GM12875 (cell line): ENCODE measurements around the gene SMPD1.

Experiments used
- H3K4me3 ChIP-seq: one replicate; pipeline ENCODE4 v1.5.1; 2011; ENCODE audit warnings: low read depth, low read length, control low read depth
- TF ChIP-seq, protein P1 (sequence below): IDR thresholded peaks from 2 replicates; pipeline ENCODE4 v1.5.1; 2011; ENCODE audit warnings: low read depth, mild to moderate bottlenecking, control low read depth, inconsistent platforms, low read length, moderate library complexity, borderline replicate concordance; ENCODE audit not compliant: insufficient read depth

The SMPD1 gene

DNA sequence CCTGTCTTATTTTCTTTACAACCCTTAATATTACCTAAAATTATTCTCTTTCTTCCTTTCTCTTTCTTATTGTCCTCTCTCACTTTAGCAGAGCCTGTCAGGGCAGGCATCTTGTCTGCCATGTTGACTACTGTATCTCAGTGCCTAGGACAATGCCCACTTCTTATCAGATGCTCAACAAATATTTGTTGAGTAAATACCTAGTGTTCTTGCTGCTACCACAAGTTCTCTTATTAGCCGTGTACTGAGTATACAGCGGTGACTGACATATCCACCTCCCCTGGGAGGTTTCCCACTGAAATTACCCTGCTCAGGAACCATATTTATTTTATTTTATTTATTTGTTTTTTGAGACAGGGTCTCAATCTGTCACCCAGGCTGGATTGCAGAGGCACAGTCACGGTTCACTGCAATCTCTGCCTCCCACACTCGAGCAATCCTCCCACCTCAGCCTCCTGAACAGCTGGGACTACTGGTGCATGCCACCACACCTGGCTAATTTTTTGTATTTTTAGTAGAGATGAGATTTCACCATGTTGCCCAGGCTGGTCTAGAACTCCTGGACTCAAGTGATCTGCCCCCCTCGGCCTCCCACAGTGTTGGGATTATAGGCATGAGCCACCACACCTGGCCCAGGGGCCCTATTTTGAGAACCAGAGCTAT is 43.9 kb downstream of the SMPD1 start:
- H3K4me3 ChIP-seq, result no peak overlapping the region
- TF ChIP-seq, protein P1, sequence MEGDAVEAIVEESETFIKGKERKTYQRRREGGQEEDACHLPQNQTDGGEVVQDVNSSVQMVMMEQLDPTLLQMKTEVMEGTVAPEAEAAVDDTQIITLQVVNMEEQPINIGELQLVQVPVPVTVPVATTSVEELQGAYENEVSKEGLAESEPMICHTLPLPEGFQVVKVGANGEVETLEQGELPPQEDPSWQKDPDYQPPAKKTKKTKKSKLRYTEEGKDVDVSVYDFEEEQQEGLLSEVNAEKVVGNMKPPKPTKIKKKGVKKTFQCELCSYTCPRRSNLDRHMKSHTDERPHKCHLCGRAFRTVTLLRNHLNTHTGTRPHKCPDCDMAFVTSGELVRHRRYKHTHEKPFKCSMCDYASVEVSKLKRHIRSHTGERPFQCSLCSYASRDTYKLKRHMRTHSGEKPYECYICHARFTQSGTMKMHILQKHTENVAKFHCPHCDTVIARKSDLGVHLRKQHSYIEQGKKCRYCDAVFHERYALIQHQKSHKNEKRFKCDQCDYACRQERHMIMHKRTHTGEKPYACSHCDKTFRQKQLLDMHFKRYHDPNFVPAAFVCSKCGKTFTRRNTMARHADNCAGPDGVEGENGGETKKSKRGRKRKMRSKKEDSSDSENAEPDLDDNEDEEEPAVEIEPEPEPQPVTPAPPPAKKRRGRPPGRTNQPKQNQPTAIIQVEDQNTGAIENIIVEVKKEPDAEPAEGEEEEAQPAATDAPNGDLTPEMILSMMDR, result no peak

DNA sequence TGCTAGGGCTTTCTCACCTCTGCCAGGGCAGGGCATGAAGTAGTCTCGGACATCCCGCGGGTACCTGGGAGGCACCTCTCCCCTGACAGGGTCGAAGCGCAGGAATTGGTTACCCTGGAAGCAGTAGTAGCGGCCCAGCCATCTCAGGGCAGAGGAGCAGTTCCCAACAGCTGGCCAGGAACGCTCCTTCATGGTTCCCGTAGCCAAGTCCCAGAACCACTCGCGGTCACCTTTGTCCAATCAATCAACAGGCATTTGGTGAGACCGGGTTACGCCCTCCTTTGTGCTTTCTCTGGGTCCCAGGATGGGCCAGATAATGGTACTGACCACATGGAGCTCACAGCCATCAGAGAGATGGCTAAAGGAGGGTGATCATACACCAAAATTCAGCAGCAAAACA is 47.1 kb downstream of the SMPD1 start:
- H3K4me3 ChIP-seq, result no peak overlapping the region
- TF ChIP-seq, protein P1, result no peak

DNA sequence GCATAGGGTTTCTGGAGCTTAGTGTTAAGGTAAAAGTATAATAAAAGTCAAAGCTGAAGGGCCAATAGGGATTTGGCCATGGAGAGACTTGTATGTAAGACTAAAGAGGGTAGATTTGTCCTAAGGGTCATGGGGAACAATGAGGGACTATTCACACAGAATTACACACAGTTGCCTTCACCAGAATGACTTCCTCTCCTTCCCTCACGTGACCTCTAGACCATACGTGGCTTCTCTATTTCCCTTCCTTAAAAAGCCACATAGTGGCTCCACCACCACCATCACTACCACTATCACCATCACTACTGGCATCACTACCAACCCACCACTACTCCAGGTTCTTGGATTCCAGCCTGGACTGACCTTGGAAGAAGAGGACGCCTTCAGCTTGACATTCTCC is 47.7 kb downstream of the SMPD1 start:
- TF ChIP-seq, protein P1, result no peak
- no peak overlapping the region for H3K4me3 ChIP-seq

DNA sequence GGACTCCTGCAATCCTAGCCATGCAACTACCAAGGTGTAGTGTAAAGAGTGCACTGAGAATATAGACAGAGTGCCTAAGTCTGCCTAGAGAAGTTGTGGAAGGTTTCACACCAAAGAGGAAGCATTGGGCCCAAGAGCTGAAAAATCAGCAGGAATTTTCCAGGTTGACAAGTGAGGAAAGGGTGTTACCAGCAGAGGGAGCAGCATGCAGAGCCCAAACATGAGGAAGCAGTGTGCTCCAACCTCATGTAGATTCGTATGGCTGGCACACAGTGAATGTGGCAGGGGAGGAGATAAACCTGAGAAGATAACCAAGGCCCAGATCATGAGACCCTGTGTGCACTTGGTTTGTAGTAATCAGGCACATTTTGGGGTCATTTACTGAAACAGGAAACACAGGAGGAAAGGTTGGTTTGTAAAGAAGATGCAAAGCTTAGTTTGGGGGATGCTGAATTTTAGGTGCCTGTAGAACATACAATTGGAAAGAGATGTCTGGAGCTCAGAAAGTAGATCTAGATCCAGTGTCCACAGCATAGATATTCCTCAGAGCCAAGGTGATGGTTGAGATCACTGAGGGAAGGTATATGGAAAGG is 48.8 kb downstream of the SMPD1 start:
- H3K4me3 ChIP-seq, result no peak overlapping the region
- TF ChIP-seq, protein P1, result peak; percentile 59; the same call in 1 of the 2 replicates

DNA sequence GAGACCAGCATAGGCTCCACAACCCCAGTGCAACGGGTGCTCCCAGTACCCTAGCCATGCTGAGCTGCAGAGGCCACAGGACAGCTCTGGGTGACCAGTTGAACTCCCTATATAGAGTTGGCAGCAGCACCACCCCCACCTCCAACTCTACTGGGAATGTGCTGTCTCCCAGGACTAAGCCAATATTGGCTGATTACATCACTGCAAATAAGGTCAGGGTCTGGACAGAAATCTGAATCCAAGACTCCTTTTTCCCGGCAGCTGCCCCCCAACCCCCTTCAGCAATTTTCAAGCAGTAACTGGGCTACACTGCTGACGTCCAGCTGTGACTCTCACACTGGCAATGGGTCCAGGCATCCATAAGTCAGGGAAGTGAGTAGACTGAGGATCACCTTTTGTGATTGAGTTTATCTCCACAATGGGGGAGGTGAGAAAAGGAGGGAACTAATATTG is 50.7 kb downstream of the SMPD1 start, which contains the start of gene HPX:
TSS of gene HPX (minus strand) at position 82 of the 453 bp plus-strand sequence. CDS start at position 58, 24 bp downstream.
- H3K4me3 ChIP-seq, result no peak within 1 kb of the TSS
- TF ChIP-seq, protein P1, result no peak

DNA sequence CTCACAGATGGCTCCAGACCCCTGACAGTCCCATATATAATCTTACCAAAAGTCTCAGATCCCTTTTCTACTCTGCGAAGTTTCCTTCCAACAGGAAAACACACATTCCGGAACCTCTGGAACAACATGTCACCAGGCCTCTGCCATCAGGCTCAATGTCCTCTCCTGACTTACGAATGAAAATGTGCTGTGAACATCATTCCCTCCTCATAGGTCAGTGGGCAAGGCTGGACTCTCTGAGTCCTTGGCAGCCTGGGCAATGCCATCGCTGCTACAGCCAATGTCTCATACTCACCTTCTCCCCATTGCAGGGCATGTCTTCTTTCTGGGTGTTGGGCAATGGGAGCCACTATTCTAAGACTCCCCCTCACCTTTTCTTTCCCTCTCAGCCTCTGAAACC is 52.2 kb downstream of the SMPD1 start:
- TF ChIP-seq, protein P1, result no peak
- no peak overlapping the region for H3K4me3 ChIP-seq
